ENCODE measurements around the gene ALDH1A3.

The ALDH1A3 gene

DNA sequence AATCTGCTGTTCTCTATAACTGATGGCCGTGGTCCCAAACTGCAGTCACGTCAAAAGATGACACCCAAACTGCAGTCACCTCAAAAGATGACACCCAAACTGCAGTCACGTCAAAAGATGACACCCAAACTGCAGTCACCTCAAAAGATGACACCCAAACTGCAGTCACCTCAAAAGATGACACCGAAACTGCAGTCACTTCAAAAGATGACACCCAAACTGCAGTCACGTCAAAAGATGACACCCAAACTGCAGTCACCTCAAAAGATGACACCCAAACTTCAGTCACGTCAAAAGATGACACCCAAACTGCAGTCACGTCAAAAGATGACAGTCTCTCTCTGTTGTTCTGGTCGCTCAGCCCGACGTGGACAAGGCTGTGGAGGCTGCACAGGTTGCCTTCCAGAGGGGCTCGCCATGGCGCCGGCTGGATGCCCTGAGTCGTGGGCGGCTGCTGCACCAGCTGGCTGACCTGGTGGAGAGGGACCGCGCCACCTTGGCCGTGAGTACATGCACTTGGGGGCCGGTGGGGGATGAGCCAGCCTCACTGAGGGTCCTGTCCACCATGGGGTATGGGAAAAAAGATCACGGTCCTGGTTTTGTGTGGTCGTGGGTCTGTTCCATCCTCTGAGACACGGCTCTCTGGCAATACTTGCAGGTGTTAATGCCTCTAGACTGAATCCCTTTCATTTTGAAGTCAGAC is 7.7 kb downstream of the ALDH1A3 start:
- H3K4me1 Mint-ChIP-seq (ENCODE audit: low read depth), result peaks cover 6% of the 10 kb centered on the region
- peaks cover 87% of the 10 kb centered on the region for H3K27me3 Mint-ChIP-seq
- no peak overlapping the region for H3K27ac Mint-ChIP-seq
- DNase-seq, result no peak
- no peak overlapping the region for H3K4me3 Mint-ChIP-seq
- no peaks in the 10 kb centered on the region for H3K9me3 Mint-ChIP-seq
- no peaks in the 10 kb centered on the region for H3K36me3 Mint-ChIP-seq (ENCODE audit: low read depth)

DNA sequence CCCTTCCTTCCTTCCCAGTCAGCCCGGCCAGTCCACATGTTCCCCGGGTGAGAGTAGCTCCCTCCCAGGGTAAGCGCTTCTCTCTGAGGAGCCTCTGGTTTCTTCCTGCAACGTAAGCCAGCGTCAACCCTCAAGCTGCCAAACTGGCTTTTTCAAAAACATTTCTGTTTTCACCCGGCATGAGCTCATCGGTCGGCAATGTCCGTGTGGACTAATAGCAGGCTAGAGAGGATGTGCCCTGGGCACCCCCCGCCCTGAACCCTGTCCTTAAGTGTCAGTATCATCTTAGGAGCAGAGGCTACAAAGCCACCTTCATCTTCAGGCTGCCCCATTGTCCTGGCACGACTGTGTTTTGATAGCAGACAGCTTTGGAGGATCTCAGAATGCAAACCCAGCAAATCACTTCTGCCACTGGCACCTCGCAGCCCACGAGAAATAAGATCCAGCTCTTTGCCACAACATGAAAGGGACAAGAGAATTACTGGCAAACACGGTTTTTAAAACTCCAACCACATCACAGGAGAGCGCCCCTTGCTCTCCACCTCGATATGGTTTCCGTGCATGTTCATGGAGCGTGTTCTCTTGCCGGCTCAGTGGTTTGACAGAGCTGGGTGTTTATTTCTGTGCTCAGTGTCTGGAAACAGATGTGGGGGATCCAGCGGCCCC is 9.9 kb downstream of the ALDH1A3 start:
- Mint-ChIP-seq H3K9me3 (no peaks in the 10 kb centered on the region), H3K4me3 (no peak overlapping the region), H3K27me3 (peaks cover 86% of the 10 kb centered on the region), H3K36me3 (ENCODE audit: low read depth) (no peaks in the 10 kb centered on the region), H3K27ac (no peak overlapping the region), H3K4me1 (ENCODE audit: low read depth) (peaks cover 6% of the 10 kb centered on the region)
- DNase-seq, result no peak

GRCh38 chr15:100890051-100890720 is 10.6 kb downstream of the ALDH1A3 start:
- peaks cover 6% of the 10 kb centered on the region for H3K4me1 Mint-ChIP-seq (ENCODE audit: low read depth)
- H3K27me3 Mint-ChIP-seq, result peaks cover 85% of the 10 kb centered on the region
- H3K4me3 Mint-ChIP-seq, result no peak overlapping the region
- H3K27ac Mint-ChIP-seq, result no peak overlapping the region
- no peaks in the 10 kb centered on the region for H3K9me3 Mint-ChIP-seq
- no peak for DNase-seq
- no peaks in the 10 kb centered on the region for H3K36me3 Mint-ChIP-seq (ENCODE audit: low read depth)

DNA sequence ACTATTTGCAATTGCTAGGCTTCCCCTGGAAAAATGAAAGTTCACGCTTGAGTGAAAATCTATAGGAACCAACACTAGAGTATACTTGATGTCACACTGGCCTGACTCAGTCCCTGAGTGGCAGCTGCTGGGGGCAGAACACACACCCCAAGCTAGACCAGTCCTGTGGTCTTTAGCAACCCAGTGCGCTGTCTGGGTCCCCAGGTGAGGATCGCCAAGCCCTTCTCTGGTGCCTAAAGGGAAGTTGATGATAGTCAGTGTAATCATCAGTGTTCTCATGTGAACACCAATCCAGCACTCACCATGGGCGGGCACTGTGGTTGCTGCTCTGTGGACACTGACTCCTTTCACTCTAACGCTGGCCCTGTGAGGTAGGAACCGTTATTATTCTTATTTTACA is 11.2 kb downstream of the ALDH1A3 start:
- Mint-ChIP-seq H3K27me3 (peaks cover 83% of the 10 kb centered on the region), H3K4me1 (ENCODE audit: low read depth) (peaks cover 6% of the 10 kb centered on the region), H3K36me3 (ENCODE audit: low read depth) (no peaks in the 10 kb centered on the region), H3K27ac (no peak overlapping the region), H3K4me3 (no peak overlapping the region), H3K9me3 (no peaks in the 10 kb centered on the region)
- no peak for DNase-seq

DNA sequence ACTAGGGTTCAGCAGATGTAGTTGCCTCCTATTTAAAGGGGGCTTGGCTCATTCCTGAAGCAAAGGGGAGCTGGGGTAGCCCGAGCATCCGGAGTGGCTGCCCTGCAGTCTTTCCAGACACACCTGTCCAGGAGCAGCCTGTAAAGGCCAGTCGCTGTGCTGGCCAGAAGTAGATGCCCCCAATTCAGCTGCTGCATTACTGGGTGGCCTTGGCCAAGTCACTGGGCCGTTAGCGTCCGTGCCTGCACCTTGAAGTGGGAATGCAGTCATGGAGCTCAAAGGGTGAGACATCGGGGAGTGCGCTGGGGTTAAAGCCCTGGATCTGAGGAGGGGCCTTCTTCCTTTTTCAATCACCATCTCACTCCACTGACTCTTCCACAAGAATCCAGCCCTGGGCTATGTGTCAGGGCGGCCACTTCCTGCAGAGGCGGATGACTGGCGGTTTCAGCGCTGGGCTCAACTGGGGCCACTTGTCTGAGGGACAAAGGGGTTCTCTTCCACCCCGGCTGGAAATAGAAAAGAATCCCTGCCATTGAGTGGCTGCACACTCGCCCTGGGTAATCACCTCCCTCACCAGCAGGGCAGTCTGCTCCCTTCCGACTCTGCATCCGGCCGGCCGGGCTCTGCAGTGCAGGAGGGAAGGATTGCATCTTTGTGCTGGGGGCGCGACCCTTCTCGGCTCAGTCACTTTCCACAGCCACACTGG is 11.8 kb downstream of the ALDH1A3 start:
- no peak overlapping the region for H3K4me3 Mint-ChIP-seq
- H3K27me3 Mint-ChIP-seq, result peaks cover 84% of the 10 kb centered on the region
- no peaks in the 10 kb centered on the region for H3K36me3 Mint-ChIP-seq (ENCODE audit: low read depth)
- H3K4me1 Mint-ChIP-seq (ENCODE audit: low read depth), result peaks cover 6% of the 10 kb centered on the region
- H3K9me3 Mint-ChIP-seq, result no peaks in the 10 kb centered on the region
- no peak overlapping the region for H3K27ac Mint-ChIP-seq
- DNase-seq, result no peak

DNA sequence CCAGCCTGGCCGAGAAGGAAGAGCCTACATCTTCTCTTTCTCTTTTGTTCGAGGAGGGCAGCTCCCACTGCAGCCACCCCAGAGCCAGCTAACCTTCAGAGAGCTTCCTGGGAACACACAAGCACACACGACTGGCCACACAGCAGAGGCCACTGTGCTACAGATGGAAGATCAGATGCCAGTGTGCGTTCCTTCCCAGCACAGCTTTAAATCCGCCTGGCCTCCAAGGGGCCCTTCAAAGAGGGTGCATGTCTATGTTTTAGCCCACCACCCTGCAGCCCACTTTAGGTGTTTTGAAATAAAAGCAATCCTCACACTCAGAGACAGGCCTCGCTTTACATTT is 12.4 kb downstream of the ALDH1A3 start:
- peaks cover 79% of the 10 kb centered on the region for H3K27me3 Mint-ChIP-seq
- no peak overlapping the region for H3K4me3 Mint-ChIP-seq
- H3K4me1 Mint-ChIP-seq (ENCODE audit: low read depth), result peaks cover 6% of the 10 kb centered on the region
- H3K27ac Mint-ChIP-seq, result no peak overlapping the region
- no peaks in the 10 kb centered on the region for H3K9me3 Mint-ChIP-seq
- no peaks in the 10 kb centered on the region for H3K36me3 Mint-ChIP-seq (ENCODE audit: low read depth)
- no peak for DNase-seq

- no peaks in the 10 kb centered on the region for H3K9me3 Mint-ChIP-seq
- peaks cover 6% of the 10 kb centered on the region for H3K4me1 Mint-ChIP-seq (ENCODE audit: low read depth)
- H3K27me3 Mint-ChIP-seq, result peaks cover 81% of the 10 kb centered on the region
- no peak overlapping the region for H3K4me3 Mint-ChIP-seq
- H3K27ac Mint-ChIP-seq, result no peak overlapping the region
- DNase-seq, result no peak
- no peaks in the 10 kb centered on the region for H3K36me3 Mint-ChIP-seq (ENCODE audit: low read depth)
Measured at GRCh38 chr15:100893261-100893963, 13.8 kb downstream of the ALDH1A3 start.

DNA sequence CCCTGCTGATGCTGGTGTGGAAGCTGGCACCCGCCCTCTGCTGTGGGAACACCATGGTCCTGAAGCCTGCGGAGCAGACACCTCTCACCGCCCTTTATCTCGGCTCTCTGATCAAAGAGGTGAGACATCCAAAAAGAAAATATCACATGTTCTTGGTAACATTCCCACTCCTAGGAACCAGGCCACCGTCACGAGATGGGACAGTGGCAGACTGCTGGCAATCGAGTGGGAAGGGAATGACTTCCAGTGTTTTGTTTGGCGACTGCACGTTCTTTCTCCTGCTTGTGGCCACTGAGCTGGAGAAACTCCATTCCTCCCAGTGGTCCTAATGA is 14.3 kb downstream of the ALDH1A3 start:
- Mint-ChIP-seq H3K36me3 (ENCODE audit: low read depth) (no peaks in the 10 kb centered on the region), H3K9me3 (no peaks in the 10 kb centered on the region), H3K4me3 (no peak overlapping the region), H3K4me1 (ENCODE audit: low read depth) (peaks cover 6% of the 10 kb centered on the region), H3K27ac (no peak overlapping the region), H3K27me3 (peaks cover 81% of the 10 kb centered on the region)
- no peak for DNase-seq

DNA sequence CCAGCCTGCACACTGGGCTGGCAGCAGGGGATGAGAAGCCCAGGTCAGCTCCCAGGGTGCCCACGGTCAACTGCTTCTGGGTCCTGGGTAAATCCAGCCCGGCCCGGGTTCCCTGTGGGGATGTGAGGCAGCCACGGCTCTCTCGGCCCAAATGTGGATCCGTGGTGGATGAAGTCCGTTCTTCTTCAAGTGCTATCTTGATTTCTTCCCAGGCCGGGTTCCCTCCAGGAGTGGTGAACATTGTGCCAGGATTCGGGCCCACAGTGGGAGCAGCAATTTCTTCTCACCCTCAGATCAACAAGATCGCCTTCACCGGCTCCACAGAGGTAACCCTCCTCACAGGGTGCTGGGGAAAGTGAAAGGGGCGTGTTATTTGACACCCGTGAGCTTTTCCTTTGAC is 16.1 kb downstream of the ALDH1A3 start:
- Mint-ChIP-seq H3K36me3 (ENCODE audit: low read depth) (no peaks in the 10 kb centered on the region), H3K27me3 (peaks cover 74% of the 10 kb centered on the region), H3K4me3 (no peak overlapping the region), H3K27ac (no peak overlapping the region), H3K9me3 (no peaks in the 10 kb centered on the region), H3K4me1 (ENCODE audit: low read depth) (no peaks in the 10 kb centered on the region)
- no peak for DNase-seq

DNA sequence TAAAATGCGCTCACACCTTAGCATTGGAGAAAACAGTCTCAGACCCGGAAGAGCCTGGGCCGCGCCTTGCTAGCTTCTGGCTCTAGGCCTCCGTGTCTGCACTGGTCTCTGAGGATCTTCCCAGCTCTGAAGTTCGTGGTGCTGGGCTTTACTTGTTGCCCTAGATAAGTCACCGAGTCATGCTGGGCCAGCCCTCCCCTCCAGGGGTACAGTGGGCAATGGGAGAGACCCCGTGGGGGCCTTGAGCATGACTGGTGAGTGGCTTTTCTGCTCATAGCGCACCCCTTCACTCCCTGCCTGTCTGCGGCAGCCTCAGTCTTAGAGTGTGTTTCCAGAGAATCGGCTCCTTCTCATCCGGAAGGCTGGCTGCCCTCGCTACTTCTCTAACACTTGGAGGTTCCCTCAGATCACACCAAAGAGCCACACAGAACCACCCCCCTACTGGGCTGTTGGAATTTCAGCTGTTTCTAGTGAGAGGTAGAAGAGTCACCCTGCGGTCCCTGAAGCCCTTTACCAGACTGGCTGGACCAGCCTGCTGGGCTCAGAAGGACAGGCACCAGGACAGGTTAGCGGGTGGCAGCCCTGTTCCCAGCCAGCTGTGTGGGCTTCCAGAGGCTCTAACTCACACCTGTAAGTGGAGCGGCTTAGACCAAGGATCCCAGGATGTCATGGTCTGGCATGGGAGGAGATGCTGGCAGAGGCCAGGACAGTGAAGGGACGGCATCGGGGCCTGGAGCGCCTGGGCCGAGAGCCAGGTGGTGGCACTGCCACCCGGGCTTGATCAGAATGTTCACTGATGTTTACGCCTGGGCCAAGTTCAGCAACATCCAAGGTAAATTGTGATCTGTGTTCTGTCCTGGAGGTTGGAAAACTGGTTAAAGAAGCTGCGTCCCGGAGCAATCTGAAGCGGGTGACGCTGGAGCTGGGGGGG is 17.9 kb downstream of the ALDH1A3 start:
- Mint-ChIP-seq H3K27ac (no peak overlapping the region), H3K9me3 (no peaks in the 10 kb centered on the region), H3K4me3 (no peak overlapping the region), H3K36me3 (ENCODE audit: low read depth) (no peaks in the 10 kb centered on the region), H3K4me1 (ENCODE audit: low read depth) (no peaks in the 10 kb centered on the region), H3K27me3 (peaks cover 57% of the 10 kb centered on the region)
- no peak for DNase-seq

- Mint-ChIP-seq H3K27ac (no peak overlapping the region), H3K27me3 (peaks cover 51% of the 10 kb centered on the region), H3K9me3 (no peaks in the 10 kb centered on the region), H3K36me3 (ENCODE audit: low read depth) (no peaks in the 10 kb centered on the region), H3K4me3 (no peak overlapping the region), H3K4me1 (ENCODE audit: low read depth) (no peaks in the 10 kb centered on the region)
- no peak for DNase-seq
Measured at GRCh38 chr15:100898152-100898490, 18.5 kb downstream of the ALDH1A3 start.

GRCh38 chr15:100898661-100899462 is 19.2 kb downstream of the ALDH1A3 start:
- Mint-ChIP-seq H3K36me3 (ENCODE audit: low read depth) (no peaks in the 10 kb centered on the region), H3K4me1 (ENCODE audit: low read depth) (no peaks in the 10 kb centered on the region), H3K27ac (no peak overlapping the region), H3K9me3 (no peaks in the 10 kb centered on the region), H3K4me3 (no peak overlapping the region), H3K27me3 (peaks cover 44% of the 10 kb centered on the region)
- DNase-seq, result no peak

DNA sequence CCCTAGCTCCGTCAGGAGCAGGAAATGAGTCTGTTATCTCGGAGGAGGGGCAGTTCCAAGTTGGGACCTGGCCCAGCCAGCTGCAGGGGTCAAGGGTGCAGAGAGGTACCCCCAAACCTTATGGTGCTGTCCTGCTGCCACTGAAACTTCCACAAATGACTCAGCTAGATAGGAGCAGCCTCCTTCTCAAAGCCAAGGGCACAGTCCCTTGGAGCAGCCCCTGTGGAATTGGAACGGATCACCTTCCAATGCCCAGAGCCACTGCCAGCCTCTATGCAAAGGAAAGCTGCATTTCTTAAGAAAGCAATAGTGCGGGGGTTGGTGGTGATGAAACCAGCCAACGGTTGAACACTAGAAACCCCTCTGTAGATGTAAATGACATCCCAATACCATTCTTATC is 20.0 kb downstream of the ALDH1A3 start:
- Mint-ChIP-seq H3K27ac (no peak overlapping the region), H3K36me3 (ENCODE audit: low read depth) (no peaks in the 10 kb centered on the region), H3K27me3 (peaks cover 36% of the 10 kb centered on the region), H3K4me1 (ENCODE audit: low read depth) (no peaks in the 10 kb centered on the region), H3K4me3 (no peak overlapping the region), H3K9me3 (no peaks in the 10 kb centered on the region)
- no peak for DNase-seq
